Epidermal melanocyte (primary cell): ENCODE results near the gene PPP2R3A.

Experiments
- DNase-seq: peaks from one replicate; pipeline ENCODE4 v3.0.0; 2011; ENCODE audit warnings: low spot score; ENCODE audit not compliant: insufficient read length

PPP2R3A gene

DNA sequence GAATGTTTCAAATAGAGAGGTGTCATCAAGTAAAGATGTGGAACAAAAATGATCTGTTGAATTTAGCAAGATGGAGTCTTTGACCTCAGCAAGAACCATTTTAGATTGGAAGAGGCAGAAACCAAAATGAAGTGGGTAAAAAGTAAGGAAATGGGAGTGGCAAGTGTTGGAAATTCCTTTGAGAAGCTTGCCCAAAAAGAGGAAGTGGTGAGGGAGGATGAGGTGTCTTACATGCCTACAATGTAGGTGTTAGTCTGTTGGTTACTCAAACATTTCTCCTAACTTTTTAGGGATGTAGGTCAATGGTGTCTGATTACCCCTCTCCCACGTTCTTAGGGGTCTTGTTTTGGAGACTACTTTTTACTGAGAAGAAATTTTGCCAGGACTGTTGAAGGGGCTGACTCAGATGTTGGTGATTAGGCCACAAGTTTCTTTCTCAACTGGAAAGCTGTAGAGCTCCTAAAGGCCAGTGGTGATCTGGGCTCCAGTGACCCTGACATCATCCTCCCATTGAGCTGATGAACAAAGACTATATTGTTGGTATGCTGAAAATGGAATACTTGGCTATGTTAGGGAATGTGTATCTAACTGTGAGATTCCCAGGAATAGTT is 5.1 kb downstream of the PPP2R3A start:
- DNase-seq, result peak; percentile 50

- no peak for DNase-seq
These were observed 8.3 kb downstream of the PPP2R3A start for GRCh38 chr3:135973841-135974240.

DNA sequence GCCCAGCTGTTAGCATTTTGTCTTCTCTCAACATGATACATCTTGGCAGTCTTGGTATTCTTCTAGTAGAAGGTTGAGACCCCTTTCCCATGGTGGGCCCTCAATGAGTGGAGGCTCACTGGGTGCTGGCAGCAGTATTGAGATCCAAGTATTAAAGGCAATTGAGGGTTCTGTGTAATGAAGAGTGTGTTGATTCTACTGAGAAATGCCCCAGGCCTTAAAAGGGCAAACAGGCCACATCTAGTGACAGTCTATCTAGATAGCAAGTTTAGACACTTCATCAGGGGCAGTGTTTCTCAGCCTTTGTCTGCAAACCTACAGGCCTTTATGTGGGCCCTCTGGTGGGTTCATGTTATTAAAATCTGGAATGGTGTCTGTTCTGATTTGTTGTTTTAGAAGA is 9.5 kb downstream of the PPP2R3A start:
- DNase-seq, result no peak

DNA sequence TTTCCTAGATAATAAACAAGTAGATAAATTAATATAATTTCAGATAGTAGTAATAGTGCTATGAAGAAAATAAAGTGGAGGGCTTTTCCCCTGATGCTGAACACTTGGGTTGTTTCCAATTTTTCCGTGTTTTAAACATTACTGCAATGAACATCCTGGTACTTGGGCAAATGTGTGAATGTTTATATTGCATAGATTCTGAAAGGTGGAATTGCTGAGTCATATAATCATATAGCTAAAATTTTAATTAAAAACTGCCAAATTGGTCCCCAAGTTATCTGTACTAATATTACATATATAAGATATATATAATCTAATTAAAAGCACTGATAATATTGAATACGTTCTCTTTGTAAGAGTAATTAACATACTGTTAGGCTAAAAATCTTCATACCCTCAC is 10.0 kb downstream of the PPP2R3A start:
- DNase-seq, result no peak

- DNase-seq, result no peak
These were observed 14.8 kb downstream of the PPP2R3A start for GRCh38 chr3:135980343-135980742.

DNA sequence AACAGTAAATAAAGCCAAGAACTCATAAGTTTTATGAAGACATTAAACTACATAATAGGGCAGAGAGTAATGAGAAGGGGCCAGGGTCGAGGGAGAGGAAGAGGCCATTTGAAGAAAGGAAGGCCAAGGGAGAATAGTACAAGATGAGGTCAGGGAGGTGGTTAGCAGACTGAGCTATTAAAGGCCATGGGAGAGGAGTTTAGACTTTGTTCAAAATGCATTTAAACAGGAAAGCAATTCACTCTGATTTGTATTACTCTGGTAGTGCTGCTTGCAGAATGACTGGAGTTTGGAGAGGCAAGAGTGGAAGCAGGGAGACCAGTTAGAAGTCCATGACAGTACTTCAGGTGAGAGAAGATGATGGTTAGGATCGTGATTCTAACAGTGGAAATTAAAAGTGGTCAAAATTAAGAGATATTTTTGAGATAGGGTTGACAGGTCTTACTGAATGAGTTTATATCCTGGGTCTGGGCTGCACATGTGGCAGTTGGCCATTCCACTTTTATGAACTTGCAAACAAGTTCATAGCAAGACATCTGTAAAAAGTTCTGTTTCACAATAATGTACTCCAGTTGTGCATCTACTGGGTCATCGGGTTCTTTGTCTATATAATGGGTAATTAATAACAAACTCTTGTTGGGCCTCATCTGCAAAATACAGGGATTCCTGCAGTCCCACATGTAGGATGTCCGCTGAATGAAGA is 16.3 kb downstream of the PPP2R3A start:
- no peak for DNase-seq

DNA sequence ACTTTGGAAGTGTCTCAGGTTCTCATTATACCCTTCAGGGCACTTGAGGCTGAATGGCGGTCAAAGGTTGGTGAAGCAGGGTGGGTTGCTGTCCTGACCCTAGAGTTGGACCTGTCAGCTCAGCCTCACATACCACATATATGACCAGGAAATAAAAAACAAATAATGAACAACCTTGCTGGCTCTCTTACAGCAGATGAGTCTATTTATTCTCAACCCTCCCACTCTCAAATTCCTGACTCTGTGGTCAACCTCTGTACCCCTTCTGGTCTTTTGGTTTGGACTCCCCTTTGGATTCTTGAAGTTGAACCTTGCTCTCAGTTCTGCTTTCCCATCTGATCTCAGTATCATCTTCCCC is 16.9 kb downstream of the PPP2R3A start:
- no peak for DNase-seq

DNA sequence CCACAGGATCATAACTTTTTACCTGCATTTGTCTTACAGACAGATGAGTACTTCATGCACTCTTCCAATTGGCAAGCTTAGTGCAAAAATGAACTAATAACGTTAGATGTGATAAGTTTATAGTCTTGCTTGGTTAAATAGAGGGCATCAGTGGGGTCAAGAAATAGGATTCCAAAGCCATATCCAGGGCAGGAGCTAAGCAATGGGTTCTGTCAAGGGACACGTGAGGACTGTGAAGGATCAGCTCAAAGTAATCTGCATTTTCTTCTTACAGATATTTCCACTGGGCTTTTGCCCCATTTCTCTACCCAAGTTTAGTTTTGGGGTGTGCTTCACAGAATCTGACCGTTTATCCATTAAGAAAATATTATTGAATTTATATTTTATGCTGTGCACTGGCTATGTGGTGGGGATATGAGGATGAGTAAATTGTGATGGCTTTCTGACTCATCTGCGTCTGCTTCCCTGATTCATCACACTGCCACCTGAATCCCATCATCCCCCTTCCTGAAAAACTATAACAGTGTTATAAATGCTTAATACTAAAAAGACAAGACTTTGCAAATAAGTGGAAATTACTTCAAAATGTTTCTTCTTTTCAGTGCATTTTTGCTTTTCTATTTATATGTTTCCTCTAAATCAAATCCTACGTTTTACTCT is 17.5 kb downstream of the PPP2R3A start:
- DNase-seq, result no peak

- no peak for DNase-seq
These were observed 22.1 kb downstream of the PPP2R3A start for GRCh38 chr3:135987661-135988060.

- no peak for DNase-seq
These were observed 23.7 kb downstream of the PPP2R3A start for GRCh38 chr3:135989242-135989641.

GRCh38 chr3:135990903-135991302 is 25.4 kb downstream of the PPP2R3A start:
- DNase-seq, result no peak

DNA sequence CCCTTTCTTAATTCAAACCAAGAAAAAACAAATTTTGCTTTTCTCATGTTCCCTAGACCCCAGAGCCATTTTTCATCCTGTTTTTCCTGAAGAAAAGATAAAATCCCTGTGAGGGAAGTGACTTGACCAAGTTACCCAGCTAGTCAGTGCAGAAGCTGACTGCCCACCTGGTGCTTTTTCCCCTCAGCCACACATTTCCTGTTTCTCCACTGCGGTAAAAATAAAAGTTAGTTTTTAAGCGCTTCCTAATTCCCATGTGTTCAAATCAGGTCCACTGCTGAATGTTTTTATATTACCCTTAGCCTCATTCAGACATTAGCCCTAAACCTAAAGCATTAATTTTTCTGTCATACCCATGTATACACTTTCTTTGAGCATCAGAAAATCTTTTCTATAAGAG is 26.1 kb downstream of the PPP2R3A start:
- no peak for DNase-seq

- DNase-seq, result no peak
These were observed 26.5 kb downstream of the PPP2R3A start for GRCh38 chr3:135992072-135992471.

DNA sequence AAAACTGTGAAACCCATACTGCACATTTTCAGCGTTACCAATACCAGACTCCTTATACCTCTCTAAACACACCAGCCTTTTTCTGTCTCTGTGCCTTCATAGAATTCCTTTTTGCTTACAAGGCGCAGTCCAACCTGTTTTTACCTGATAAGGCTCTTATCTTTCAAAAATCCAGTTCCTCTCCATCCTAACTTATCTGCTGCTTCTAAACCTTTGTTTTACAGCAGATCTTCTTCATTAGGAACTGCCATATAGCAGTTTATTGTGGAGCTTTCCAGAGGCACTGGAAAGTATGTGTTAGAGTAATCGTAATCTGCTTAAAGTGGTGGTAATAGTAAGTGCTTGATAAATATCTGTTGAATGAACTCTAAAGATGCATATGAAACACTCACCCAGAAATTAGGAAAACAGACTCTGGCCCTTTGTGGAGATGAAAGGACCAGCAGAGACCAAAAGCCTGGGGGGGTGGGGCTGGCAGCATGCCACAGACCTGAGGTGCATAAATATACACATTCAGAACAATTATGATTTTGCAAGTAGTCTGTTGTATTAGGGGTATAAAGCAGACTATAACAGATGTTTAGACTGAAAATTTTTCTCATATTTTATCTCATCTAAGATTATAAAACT is 29.3 kb downstream of the PPP2R3A start:
- DNase-seq, result no peak

DNA sequence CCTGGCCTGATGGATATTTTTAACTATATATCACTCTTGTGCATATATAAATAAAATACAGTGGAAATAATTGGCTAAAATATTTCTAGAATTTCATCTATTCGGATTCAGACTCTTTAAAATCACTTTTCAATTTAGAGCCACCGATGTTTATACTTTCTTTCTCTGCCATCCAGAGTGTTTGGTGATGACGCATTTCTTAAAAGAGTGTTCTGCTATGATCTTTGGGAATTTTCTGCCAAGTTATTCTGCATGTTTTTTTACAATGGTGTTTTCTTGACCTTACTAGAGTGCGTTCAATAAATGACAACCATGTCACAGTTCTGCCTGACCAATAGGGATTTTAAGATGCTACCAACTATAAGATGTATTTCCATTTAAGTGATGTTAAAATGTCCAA is 30.2 kb downstream of the PPP2R3A start:
- no peak for DNase-seq

DNA sequence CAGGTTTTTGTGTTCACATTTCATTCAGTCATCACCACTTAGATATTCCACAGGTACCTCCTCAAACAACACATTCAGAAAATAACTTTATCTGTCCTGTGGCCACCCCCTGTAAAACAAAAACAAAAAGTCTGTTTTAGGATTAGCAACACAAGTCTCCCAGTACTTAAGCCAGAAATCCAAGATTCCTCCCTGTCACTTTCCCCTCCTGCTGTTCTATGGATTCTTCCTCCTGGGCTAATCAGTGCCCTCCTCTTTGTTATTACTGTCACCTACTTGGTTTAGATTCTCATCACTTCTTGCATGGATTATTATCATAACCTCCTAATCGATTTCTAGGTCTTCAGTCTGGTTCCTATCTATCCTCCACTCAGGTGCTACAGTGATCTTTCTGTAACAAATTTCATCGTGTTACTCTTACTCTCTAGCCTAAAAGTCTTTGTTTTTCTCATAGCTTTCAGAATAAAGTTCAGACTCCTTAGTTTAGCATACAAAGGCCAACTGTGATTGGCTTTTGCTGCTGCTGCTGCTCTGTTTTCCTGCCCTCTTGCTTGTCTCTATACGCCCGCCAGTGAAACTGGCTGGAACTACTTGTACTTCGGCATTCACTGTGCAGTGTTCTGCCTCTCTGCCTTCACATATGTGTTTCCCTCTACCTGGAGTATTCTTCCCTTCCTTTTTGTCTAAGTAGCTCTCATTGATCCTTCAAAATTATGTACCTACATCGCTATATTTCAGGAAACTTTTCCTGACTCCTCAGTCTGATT is 32.2 kb downstream of the PPP2R3A start:
- no peak for DNase-seq

DNA sequence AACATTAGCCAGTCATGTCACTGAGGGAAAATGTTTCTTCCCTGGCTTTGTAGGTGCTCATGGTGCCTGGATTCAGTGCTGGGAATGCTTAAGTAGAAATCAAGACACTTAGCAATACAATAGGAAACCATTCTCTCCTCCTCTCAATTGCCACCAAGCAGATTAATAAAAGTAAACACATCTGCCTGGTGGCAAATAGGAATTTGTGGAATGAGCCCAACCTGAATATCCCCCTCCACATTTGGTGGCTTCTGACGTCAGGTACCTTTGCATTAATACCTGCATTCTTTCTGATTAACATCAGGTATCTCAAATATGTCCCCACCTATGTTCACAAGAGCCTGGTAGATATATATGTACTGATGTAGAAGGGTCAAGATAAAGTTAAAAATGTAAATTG is 42.7 kb downstream of the PPP2R3A start:
- DNase-seq, result no peak

- DNase-seq, result no peak
These were observed 43.4 kb downstream of the PPP2R3A start for GRCh38 chr3:136008732-136009470.

DNA sequence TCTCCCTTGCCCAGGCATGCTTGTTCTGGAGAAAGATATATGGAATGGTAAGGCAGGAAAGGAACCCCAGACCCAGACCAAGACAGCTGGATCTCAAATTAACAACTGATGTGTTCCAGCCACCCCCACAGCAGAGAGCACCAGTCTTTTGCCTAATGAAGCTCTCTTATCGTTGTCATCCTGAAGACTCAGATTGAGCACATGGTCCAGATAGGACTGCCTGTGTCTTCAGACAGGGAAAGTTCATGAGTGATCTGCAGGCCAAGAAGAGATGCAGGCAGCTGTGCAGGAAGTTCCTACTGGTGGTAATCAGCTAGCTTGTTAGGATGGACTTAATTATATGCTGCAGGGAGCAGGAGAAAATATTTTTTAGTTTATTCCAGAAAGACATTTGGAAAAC is 53.3 kb downstream of the PPP2R3A start:
- no peak for DNase-seq

DNA sequence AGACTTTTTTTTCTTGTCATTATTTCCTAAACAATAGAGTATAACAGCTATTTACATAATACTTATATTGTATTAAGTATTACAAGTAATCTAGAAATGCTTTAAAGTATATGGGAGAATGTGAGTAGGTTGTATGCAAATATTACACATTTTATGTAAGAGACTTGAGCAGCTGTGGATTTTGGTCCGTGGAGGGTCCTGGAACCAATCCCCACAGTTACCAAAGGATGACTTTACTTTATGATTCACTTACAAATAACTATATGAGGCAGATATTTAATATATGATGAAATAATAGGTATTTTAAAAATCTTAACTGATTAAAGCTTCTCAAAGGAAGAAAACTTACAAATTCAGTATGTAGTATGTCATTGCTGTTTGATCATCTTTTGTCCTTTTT is 56.3 kb downstream of the PPP2R3A start:
- DNase-seq, result no peak
